ENCODE measurements around the gene MXD4. TPM values are rescaled to one million over a fixed set of nuclear protein-coding genes. Genes with fewer than 3 reads are reported as not detected.

MXD4 gene
- total and polyA plus RNA-seq, 2 of the 13 experiments (the other 11 are each of a cell fraction or from before 2014, with no cell fraction given): 29.0 to 31.3 TPM

GRCh38 chr4:2300431-2301224 lies 38.7 kb upstream of the MXD4 start:
- 0 out of 2 replicates have a peak, but pooled peaks cover 9% of the 10 kb centered on the region for H3K4me1 ChIP-seq (ENCODE audit: insufficient read depth, low read length)
- no TSS peak for BruUV-seq (replicated peaks)

More at GRCh38 chr4:2300431-2301224, 38.7 kb upstream of the MXD4 start:
- intact Hi-C loops (cut with micrococcal nuclease; ENCODE audit: unreplicated experiment): no loop called here
- CTCF ChIA-PET (ENCODE audit: low intra/inter-chr PET ratio, low total read pairs): no interaction called here
- H3K4me3 ChIP-seq (replicated peaks in 1 of 3; ENCODE audit: insufficient read depth in 1 of 3, low read depth in 2 of 3, low read length in 3 of 3): no peak overlapping the region
- H3K36me3 ChIP-seq (replicated peaks in 1 of 2; ENCODE audit: control insufficient read depth in 1 of 2, insufficient read depth in 2 of 2, low read length in 2 of 2): no peaks in the 10 kb centered on the region
- H4K20me1 ChIP-seq (ENCODE audit: insufficient read depth, low read length): no peaks in the 10 kb centered on the region
- WGBS (ENCODE audit: low lambda C conversion rate): 76% methylated on average over 12 of the region's 37 CpGs
- H3K9me3 ChIP-seq (ENCODE audit: low read length): no peaks in the 10 kb centered on the region
- H3K79me2 ChIP-seq (ENCODE audit: insufficient read depth, low read length): no peaks in the 10 kb centered on the region
- in situ Hi-C loops (cut with HindIII; ENCODE audit: extremely low pct_ligation_motif_present, low pct_unique_long_range_greater_than_20kb): no loop called here
- H3K27me3 ChIP-seq (ENCODE audit: control insufficient read depth in 1 of 2, insufficient read depth in 2 of 2, low read length in 2 of 2): peaks cover 12 to 55% of the 10 kb centered on the region in 2 experiments; a peak in 4 of 5 replicates
- DNase-seq (ENCODE audit: low spot score) (no peak), ATAC-seq (no peak), FAIRE-seq (no peak)
- POLR2A ChIA-PET: no interaction called here
- no peak overlapping the region for H3K27ac ChIP-seq (ENCODE audit: extremely low read length, insufficient read depth, low read length)
- no peak overlapping the region for H3K9ac ChIP-seq (ENCODE audit: insufficient read depth, low read depth, low read length)
- no peak for TF ChIP-seq ZBTB10 (CRISPR knock-in tag; IDR thresholded peaks at IDR 0.05; ENCODE audit: borderline replicate concordance)
- TF ChIP-seq ZSCAN12 (CRISPR knock-in tag; IDR thresholded peaks at IDR 0.05): no peak
- TF ChIP-seq POLR2AphosphoS5 (IDR thresholded peaks at IDR 0.05; ENCODE audit: low read depth, low read length): no peak
- TF ChIP-seq PREB (CRISPR knock-in tag; IDR thresholded peaks at IDR 0.05): no peak
- TF ChIP-seq ZNF678 (CRISPR knock-in tag; IDR thresholded peaks at IDR 0.05): no peak
- no peak for TF ChIP-seq ZNF432 (CRISPR knock-in tag; IDR thresholded peaks at IDR 0.05; ENCODE audit: borderline replicate concordance)
- no peak for TF ChIP-seq MAX (IDR thresholded peaks at IDR 0.05)
- TF ChIP-seq MYNN (CRISPR knock-in tag; IDR thresholded peaks at IDR 0.05; ENCODE audit: low read depth): no peak
- TF ChIP-seq SALL1 (CRISPR knock-in tag; IDR thresholded peaks at IDR 0.05): no peak
- no peak for TF ChIP-seq ZFP91 (CRISPR knock-in tag; IDR thresholded peaks at IDR 0.05; ENCODE audit: borderline replicate concordance)
- TF ChIP-seq BHLHE40 (IDR thresholded peaks at IDR 0.05; ENCODE audit: low read length): no peak
- no peak for TF ChIP-seq RAD51 (IDR thresholded peaks at IDR 0.05; ENCODE audit: borderline replicate concordance)
- H3K4me2 ChIP-seq (ENCODE audit: low read depth, low read length): no peak overlapping the region
- no peak overlapping the region for H2AFZ ChIP-seq (ENCODE audit: low read length)

Measured in HepG2 (cell line).